HS-5 (cell line): ENCODE measurements around the gene UGCG.
"Not testable (repeated sequence)": the region's sequence is repeated elsewhere in the genome, so short reads cannot be mapped to it uniquely, and the experiment has no call there.

Experiments used
- DNase-seq: peaks from one replicate; pipeline ENCODE4 v3.0.0-alpha.2; 2012; ENCODE audit warnings: low read depth

The UGCG gene

DNA sequence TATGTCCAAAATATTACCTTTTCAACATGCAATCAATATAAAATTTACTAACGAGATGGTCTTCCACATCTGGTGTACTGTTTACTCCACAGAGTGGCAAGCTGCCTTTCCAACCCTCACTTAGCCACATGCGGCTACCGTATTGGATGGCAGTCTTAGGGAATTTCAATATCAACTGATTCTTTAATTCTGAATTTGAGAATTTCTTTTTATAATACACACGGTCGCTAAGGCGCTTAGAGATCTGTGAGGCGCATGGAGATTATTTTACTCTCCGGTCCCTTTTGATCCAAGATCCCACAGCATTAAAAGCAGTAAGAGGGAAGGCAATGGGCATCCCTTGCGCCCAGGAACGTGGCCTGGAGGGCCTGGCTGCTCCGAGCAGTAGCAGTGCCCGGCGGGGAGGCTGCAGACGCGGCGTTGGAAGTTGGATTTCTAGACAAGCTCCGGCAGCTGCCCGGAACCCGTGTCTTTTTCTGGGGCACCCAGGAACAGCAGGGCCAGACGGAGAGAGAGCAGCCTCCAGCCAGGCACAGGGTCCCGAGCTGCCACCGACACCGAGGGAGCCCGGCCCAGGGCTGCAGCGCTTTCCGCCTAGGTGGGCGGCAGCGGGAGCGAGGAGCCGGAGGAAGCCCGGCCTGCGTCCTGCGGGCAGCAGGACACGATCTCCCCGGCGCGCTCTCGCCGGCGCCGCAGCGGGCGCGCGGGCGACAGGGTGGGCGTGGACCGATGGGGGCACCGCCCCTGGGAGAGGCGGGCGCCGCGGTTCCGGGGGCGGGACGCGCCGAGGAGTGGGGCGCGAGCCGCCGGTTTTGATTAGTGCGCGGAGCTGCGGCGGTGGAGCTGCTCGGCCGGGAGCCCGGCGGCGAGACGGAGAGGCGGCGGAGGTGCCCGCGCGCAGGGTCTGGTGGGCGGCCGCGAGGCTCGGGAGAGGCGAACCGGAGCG is at the start of gene UGCG:
TSS of gene UGCG (plus strand) at position 819 of the 946 bp plus-strand sequence. CDS start 402 bp downstream, outside the sequence.
- no peak for DNase-seq

DNA sequence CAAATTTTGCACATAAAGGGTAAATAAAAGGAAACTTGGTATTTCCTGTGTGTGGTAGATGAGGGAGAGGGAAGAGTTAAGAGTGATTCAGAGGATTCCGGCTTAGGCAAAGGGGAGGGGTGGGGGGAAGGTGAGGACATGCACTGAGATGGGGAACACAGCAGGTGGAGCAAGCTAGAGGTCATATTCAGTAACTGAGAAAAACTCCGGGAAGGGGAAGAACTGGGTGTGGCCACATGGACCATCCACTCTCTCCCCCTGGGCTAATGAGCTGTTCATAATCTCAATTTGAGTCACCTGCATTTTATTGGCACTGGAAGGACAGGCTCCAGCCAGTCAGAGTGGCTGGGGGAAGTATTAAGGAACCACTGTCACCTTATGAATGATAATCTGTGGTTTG is 45.1 kb upstream of the UGCG start:
- DNase-seq = no peak

DNA sequence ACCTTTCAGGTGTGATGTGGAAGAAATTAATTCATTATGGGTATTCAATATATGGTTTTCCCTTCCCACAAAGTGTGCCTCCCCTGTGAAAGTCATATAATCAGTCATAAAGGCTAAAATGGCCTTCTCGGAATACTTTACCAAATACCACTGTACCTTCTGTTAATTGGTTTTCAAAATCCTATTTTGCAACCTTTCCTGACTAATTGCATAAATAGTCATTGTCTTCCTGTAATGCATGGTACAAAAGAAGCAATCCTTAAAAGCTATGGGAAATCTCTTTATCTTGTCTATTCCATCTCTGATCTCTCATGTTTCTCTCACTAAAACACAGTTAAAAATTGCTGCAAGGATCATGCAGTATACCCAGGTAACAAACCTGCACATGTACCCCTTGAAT is 44.3 kb upstream of the UGCG start:
- no peak for DNase-seq

DNA sequence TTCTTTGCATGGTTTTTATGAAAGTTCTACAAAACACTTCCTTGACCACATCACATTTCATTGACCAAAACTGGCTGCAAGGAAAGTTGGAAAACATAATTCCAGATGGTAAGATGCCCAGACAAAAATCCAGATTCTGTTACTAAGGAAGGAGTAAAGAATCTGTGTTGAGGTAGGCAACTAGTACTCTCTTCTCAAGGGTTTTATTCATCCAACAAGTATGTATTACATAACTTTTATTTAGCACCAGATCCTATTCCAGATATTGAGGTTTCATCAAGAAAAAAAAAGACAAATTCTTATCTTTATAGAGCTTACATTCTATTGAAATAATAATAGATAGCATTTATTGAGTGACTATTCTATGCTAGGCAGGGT is 43.2 kb upstream of the UGCG start:
- no peak for DNase-seq

DNA sequence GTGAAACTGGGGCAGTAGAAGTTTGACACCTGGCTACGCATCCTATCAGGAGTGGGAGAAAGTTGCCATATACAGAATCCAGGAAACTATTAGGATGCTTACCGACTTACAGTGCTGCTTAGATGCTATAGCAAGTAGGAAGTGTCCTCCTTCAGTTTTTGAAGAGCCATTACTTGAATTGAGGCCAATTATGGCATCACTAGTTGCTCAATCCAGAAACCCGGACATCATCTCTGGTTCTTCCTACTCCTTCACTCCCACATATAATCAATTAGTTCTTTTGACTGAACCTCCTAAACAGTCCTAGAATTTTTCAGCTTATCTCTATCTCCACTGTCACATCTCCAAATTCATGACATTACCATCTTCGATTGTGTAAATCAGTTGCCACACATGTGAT is 41.8 kb upstream of the UGCG start:
- no peak for DNase-seq

DNA sequence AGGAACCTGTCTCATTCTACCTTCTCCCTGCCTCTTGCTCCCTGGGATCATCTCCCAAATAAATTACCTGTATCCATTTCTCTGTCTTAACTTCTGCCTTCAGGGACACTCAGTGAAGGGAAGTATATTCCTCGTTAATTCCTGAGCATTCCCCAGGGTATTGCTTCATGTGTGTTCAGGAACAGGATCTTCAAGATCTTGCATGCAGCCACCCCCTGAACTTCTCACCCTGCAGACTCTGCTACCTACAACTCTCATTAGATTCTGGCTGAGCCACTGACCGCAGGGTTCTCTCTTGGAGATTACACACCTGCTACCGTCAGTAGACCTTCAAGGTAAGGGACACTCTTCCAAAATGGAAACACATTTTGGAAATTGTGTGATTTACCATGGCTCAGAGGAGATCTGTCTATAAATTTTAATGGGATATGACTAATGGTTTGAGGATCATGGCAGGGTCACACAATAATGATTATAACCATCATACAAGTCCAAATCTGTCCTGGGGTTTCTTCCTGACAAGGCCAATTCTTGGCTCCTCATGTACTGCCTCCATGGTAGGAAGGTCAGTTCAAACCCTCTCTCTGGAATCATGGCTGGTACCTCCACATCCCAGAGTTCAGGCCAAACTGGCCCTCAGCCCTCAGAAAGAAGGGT is 38.9 kb upstream of the UGCG start:
- DNase-seq = no peak

DNA sequence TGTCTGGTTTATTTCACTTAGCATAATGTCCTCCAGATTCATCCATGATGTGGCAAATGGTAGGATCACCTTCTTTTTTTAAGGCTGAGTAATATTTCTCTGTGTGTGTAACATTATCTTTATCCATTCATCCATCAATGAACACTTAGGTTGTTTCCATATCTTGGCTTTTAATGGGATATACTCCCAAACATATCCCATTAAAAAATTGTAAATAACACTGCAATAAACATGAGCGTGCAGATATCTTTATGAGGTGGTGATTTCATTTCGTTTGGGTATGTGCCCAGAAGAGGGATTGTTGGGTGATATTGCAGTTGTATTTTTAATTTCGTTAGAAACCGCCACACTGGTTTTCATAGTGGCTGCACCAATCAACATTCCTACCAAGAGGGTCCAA is 36.2 kb upstream of the UGCG start:
- no peak for DNase-seq

DNA sequence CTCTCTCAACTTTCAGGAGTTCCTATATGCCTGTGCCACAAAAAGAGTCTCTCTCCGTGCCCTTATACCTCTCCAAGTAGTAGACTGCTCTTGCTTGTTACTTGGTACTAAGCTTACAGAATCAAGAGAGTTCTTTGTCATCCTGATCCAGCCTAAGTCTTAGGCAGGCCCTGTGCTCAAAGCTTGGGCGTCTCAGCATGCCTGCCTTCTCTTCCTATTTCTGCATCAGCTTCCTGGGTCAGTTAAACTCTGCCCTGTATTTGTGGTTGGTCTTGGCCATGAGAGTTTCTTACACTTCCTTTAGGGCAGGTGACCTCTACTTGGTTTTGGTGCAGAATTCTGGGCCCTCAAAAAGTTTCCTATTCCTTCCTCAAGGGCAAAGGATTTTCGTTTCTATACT is 33.0 kb upstream of the UGCG start:
- no peak for DNase-seq

DNA sequence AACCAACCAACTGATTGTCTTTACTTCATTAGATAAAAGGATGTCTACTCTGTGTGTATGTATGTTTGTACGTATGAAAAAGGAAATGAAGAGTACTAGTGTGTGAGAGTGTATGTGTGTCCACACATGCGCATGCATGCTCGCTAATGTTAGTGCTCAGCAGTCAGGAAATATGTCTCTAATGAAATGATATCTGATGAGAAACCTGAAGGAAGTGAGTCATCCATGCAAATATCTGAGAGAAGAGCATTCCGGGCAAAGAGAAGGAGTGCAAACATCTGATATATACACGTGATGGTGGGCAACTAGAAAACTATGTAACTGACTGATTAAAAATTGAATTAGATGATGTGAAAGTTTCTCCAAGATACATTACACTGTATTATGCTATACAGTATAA is 29.6 kb upstream of the UGCG start:
- peak; percentile 82 for DNase-seq

DNA sequence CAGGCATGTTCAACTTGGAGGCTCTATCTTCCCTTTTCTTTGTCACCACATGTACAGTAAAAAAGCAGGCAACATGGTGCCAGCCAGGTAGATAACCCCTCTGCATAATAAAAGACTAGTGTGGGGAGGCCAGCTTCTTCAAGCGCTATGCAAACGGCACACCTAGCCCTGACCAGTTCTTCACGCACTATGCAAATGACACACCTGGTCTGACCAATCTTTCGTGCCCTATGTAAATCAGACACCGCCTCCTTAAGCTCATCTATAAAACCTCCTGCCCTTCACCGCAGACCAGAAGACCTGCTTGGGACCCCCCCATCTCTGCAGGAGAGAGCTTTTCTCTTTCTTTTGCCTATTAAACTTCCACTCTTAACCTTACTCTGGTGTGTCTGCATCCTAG is 28.1 kb upstream of the UGCG start:
- DNase-seq = no peak

DNA sequence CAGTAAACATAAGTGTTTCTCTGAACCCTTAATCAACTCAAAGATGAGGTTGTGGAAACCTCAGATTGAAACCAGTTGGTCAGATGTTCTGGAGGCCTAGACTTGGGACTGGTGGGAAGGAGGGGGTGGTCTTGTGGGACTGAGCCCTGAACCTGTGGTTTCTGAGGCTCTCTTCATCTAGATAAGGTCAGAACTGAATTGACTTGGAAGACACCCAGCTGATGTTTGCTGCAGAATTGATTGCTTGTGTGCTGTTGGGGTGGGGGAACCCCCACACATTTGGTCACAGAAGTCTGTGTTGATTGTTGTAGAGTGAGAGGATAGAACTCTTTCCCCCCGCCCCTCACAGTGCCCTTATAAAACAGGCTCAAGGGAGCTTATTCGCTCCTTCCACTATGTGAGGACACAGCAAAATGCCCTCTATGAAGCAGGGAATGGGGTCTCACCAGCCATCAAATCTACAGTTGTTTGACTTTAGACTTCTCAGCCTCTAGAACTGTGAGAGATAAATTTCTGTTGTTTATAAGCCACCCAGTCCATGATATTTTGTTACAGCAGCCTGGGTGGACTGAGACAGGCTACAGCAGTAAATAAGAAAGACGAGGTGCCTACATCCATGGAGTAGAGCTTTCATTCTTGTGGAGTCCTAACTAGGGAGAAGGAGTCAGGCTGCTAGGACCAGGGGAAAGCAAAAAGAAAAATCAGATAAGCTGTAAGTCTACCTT is 25.7 kb upstream of the UGCG start:
- DNase-seq = no peak

DNA sequence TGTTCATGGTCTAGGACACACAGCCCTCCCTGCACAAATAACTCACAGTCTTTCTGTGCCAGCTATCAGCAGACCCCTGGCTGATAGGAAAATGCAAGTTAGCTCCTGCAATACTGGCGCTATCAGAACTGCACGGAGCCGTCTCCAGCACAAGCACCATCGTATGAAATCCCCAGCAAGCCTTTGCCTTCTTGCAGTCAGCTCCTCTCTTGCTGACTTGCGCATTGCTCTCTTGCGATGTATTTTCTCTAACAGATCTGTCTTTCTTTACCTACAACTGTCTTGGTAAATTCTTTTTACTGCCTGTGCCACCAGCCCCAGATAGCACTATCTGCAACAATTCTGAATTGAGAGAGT is 25.1 kb upstream of the UGCG start:
- DNase-seq = no peak

DNA sequence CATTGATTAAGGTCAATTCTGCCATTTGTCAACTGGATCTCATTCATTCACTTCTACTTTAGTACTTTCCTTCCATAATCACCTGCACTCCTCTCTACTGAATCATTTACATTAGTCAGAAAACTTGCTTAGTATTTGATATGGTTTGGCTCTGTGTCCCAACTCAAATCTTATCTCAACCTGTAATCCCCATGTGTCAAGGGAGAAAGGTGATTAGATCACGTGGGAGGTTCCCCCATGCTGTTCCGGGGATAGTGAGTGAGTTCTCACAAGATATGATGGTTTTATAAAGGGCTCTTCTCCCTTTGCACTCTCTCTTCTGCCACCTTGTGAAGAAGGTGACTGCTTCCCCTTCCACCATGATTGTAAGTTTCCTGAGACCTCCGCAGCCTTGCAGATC is 23.7 kb upstream of the UGCG start:
- no peak for DNase-seq

DNA sequence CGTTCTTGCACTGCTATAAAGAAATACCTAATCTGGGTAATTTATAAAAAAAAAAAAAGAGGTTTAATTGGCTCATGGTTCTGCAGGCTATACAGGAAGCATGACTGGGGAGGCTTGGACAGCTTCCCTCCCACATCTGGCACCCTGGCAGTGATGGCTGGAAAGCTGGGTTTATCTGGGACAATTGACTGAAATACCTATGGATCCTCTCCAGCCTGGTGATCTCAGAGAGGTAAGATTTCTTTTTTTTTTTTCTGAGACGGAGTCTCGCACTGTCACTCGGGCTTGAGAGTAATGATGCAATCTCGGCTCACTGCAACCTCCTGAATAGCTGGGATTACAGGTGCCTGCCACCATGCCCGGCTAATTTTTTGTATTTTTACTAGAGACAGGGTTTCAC is 22.7 kb upstream of the UGCG start:
- DNase-seq = no peak

DNA sequence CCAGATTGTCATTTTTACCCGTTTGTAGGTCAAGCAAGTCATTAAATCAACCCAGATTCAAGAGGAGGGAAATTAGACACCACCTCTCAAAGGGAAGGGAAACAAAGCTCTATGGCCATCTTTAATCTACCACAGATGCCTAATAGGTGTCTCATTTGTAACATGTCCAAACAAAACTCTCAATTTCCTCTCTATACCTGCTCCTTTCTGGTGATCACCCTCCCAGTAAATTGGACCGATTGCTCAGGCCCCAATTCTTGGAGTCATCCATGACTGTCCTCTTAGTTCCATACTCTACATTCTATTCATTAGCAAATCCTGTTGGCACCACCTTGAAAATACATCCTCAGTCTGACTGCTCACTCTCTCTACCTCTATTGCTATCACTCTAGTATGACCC is 22.1 kb upstream of the UGCG start:
- no peak for DNase-seq

DNA sequence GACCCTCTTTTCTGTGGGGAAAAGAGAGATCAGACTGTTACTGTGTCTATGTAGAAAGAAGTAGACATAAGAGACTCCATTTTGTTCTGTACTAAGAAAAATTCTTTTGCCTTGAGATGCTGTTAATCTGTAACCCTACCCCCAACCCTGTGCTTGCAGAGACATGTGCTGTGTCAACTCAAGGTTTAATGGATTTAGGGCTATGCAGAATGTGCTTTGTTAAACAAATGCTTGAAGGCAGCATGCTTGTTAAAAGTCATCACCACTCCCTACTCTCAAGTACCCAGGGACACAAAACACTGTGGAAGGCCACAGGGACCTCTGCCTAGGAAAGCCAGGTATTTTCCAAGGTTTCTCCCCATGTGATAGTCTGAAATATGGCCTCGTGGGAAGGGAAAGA is 21.3 kb upstream of the UGCG start:
- not testable (repeated sequence) for DNase-seq

DNA sequence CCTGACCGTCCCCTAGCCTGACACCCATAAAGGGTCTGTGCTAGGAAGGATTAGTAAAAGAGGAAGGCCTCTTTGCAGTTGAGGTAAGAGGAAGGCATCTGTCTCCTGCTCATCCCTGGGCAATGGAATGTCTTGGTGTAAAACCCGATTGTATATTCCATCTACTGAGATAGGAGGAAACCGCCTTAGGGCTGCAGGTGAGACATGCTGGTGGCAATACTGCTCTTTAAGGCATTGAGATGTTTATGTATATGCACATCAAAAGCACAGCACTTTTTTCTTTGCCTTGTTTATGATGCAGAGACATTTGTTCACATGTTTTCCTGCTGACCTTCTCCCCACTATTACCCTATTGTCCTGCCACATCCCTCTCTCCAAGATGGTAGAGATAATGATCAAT is 20.9 kb upstream of the UGCG start:
- not testable (repeated sequence) for DNase-seq

DNA sequence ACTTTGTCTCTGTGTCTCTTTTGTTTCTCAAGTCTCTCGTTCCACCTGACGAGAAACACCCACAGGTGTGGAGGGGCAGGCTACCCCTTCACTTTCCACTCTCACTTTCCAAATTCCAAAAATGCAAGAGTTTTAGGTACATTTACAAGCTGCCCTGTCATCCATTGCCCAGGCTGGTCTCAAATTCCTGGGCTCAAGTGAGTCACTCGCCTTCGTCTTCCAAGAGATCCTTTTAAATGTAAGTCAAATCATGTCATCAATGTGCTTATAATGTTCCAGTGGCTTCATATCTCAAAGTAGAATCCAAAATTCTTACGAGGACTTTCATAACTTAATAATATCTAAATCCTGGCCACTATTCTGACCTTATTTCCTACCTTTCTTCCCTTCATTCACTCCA is 20.4 kb upstream of the UGCG start:
- DNase-seq = no peak

DNA sequence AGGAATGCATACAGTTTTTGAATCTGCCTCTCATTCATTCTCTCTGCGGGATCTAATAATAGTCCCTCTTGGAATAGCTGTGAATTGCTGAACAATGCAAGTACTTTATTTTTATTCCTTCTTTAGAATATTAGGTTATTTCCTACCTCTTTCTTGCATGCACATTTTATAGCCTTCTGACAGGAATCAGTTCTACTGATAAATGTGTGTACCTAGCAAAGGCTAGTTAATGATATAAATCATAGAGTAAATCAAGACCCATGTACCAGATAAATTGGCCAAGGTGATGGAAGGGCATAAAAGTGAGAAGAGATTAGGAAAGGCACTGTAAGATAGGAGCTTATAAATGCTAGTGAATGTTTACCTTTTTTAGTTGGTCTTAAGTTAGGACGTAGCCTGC is 19.2 kb upstream of the UGCG start:
- DNase-seq = no peak

DNA sequence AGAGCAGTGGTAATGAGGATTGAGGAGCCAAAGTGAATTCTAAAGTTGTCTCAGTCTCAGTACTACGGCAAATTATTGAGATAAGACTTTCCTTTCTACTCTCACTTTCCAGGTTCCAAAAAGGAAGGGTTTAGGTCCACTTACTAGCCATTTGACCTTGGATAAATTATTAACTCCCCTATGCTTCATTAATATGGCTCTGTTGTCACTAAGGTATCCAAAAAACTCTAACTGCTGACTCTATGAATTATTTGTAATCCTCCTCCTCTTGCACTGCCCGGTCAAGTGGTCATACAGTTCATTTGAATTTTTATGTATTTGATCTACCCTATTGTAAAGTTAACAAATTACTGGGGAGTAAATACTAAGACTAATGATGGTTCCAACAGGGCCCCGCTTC is 17.7 kb upstream of the UGCG start:
- no peak for DNase-seq

DNA sequence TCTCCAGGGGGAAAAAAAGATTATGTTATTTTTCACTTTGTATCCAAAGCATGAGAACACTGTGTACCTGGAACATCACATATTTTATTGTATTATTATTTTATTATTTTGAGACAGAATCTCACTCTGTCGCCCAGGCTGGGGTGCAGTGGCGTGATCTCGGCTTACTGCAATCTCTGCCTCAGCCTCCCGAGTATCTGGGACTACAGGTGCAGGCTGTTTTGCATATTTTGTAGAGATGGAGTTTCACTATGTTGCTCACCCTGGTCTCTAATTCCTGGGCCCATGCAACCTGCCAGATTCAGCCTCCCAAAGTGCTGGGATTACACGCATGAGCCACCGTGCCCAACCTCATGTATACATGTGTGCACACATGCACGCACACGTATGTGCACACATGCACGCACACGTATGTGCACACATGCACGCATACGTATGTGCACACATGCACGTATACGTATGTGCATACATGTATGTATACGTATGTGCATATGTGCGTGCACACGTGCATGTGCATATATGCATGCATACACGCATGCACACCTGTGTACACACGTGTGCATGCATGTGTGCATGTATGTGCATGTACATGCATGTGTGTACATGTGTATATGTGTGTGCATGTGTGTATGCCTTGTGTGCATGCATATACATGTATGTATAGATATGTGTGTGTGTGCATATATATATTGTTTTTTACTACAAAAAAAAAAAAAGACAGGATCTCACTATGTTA is 9.5 kb upstream of the UGCG start:
- no peak for DNase-seq

DNA sequence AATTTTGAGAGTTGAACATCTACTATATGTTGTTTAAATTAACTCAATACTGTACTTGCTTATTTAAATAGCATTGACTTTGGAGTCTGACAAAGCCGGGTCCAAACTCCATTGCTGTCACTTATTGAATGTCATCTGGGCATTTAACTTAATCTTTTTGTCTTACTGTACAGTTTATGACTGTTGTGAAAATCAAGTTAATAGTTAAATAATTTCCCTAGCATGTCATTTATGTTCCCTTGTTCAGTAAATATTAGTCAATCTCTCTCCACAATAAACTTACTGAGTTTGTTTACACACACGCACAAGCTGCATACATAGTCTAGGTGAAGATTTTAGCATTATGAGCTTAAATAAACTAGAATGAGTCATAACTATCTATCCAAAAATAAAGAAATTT is 6.3 kb upstream of the UGCG start:
- no peak for DNase-seq
